Right lobe of liver (tissue), 4 donors: Measurements from ENCODE around the gene TGFBR2.

ENCODE experiments used
- POLR2A ChIP-seq: fragments of 450-650 bp; IDR thresholded peaks from one replicate; pipeline ENCODE4 v1.6.1; 2017; ENCODE audit warnings: antibody characterized with exemption, mild to moderate bottlenecking
- TF ChIP-seq, protein P1 (sequence below), 4 donors: fragments of 200-600 bp in 3 of 4; fragments of 450-650 bp in 1 of 4; IDR thresholded peaks; one replicate each; pipeline versions ENCODE4 v1.5.1 to v1.8.0; 2016 to 2022; ENCODE audit warnings: antibody characterized with exemption in 4 of 4, mild to moderate bottlenecking in 2 of 4
- donor health status: DM: no; HTN: no; CAD: no.
- donor health status: DM: no; HTN: no; CAD: no.
- donor health status: DM: no; HTN: yes; CAD: no.

DNA sequence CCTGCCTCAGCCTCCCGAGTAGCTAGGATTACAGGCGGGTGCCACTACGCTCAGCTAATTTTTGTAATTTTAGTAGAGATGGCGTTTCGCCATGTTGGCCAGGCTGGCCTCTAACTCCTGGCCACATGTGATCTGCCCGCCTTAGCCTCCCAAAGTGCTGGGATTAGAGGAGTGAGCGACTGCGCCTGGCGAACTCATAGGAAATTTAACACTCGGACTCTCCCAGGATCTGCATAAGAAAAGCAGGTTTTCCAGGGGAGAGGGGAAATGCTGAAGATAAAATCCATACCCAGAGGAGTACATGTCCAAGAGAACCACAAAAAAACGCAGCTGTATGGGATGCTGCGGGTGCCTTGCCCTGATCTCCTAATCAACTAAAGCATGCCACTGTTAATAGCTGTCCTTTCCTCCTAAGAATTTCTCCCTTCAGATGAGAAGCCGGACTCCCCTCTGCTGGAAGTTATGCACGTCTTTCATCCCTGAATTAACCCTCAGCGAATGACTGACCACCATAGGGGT is 25.3 kb upstream of the TGFBR2 start:
- TF ChIP-seq, protein P1, sequence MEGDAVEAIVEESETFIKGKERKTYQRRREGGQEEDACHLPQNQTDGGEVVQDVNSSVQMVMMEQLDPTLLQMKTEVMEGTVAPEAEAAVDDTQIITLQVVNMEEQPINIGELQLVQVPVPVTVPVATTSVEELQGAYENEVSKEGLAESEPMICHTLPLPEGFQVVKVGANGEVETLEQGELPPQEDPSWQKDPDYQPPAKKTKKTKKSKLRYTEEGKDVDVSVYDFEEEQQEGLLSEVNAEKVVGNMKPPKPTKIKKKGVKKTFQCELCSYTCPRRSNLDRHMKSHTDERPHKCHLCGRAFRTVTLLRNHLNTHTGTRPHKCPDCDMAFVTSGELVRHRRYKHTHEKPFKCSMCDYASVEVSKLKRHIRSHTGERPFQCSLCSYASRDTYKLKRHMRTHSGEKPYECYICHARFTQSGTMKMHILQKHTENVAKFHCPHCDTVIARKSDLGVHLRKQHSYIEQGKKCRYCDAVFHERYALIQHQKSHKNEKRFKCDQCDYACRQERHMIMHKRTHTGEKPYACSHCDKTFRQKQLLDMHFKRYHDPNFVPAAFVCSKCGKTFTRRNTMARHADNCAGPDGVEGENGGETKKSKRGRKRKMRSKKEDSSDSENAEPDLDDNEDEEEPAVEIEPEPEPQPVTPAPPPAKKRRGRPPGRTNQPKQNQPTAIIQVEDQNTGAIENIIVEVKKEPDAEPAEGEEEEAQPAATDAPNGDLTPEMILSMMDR (IDR thresholded peaks at IDR 0.05), result no peak
- no peak for TF ChIP-seq POLR2A
